Stimulated activated CD4-positive, alpha-beta T cell treated with anti-CD3 and anti-CD28 coated beads, Interleukin-4, amount 100 ng/mL, for 4 hours (primary cell): ENCODE results near the gene UBA5.

ENCODE experiments used
- DNase-seq, 2 experiments: peaks; one replicate each; pipeline ENCODE4 v3.0.0-alpha.2; 2020

The UBA5 gene

GRCh38 chr3:132654721-132655120 lies 5.4 kb upstream of the UBA5 start:
- no peak for DNase-seq

DNA sequence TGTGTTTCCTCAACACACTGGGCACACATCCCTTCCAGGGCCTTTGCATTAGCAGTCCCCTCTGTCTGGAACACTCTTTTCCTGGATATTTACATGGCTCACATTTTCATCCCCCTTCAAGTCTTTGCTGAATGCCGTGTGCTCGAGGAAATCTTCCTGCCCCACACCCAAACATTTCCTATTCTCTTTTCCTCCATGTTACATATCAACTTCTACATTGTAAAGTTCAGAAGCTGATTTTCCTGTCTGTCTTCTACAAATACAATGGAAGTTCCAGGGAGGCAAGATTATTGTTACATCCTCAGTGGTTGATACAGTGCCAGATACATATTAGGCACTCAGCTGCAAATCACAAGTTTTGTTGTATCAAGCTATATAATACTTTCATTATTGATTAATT lies 4.7 kb upstream of the UBA5 start:
- no peak for DNase-seq

GRCh38 chr3:132657869-132658747 lies 2.0 kb upstream of the UBA5 start:
- DNase-seq, result no peak

DNA sequence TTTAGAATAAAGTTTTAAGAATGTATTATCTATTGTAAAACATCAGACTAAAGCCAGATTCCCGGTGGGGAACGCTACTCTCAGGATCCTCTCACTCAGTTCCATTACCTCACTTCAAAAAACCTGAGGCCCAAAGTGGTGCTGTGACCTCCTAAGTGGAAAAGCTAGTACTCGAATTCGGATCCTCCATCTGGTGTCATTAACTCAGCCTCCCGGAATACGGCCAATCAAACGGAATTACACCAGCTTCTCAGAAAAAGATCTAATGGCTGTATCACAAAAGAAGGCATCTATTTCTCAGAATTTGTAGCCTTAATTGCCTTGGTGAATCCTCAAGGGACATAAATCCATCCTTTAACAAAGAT lies 1.1 kb upstream of the UBA5 start:
- no peak for DNase-seq

DNA sequence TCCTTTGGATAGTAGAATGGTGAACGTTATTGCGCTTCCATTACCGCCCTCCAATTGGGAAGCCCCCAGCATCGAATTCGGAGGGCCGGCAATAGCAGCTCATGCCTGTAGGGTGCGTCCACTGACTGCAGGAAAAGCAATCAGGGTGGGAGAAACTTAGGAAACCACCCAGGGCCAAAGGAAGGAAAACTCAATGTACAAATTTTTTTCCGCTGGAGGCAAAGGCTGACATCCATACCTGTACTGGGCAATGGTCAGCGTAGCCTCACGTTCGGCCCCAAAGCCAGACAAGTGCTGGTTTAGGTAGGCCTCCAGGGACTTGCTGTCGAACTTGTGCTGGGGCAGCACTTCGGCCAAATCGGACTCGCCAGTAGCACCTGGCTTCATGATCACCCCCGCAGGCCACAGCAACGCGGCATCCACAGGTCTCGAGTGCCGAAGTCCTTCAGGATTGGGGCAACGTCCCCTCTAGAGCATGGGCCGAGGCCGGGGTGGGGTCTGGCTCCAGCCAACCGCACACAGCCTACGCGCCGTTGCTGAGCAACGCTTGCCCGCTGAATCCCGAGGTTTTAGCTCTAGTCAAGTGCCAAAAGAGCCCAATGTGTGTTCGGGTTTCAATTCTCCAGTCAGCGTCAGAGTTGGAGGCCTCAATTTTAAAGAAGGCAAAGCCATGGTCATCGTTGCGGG lies 621 bp upstream of the UBA5 start, which contains the start of gene ACAD11:
TSS of gene ACAD11 (minus strand) at position 445 of the 687 bp plus-strand sequence. CDS start at position 387, 58 bp downstream.
- peak; percentile 1 to 14 for DNase-seq

DNA sequence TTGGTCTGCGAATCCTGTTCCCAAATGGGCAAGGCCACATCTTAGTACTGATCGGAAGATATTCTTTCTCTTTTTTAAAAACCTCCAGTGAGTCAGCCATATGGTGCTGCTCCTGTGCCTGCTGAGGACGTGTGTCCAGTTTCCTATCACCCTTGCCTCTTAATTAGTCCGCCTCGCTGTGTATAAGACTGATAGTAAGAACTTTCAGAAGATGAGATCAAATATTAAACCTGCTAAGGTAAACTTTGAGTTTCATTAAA lies 612 bp downstream of the UBA5 start:
- DNase-seq, result no peak

- no peak for DNase-seq
Observed at GRCh38 chr3:132661101-132661500, 972 bp downstream of the UBA5 start.

GRCh38 chr3:132662212-132662611 lies 2.1 kb downstream of the UBA5 start:
- DNase-seq, result no peak

DNA sequence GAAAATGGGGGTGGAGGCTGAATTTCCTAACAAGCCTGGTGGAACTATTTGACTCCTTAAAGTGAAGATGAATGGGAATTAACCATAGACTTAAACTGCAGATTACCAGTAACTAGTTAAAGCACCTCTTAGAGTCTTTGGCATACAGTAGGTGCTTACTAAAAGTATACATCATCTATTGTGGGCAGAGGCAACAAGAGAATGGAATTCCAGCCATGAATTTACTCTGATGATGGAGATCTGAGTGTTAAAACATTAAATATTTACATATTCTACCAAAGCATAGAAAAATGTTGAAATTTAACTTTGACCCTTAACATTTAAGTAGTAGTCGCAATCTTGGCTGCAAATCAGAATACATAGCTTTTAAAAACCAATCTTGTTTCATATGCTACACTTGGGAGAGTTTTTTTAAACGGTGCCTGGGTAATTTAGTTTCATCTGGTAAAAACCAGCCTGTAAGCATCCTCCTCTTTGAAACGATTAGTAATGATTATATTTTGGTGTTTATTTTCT lies 5.2 kb downstream of the UBA5 start:
- DNase-seq, result no peak

- no peak for DNase-seq
Observed at GRCh38 chr3:132669256-132669777, 9.2 kb downstream of the UBA5 start.

DNA sequence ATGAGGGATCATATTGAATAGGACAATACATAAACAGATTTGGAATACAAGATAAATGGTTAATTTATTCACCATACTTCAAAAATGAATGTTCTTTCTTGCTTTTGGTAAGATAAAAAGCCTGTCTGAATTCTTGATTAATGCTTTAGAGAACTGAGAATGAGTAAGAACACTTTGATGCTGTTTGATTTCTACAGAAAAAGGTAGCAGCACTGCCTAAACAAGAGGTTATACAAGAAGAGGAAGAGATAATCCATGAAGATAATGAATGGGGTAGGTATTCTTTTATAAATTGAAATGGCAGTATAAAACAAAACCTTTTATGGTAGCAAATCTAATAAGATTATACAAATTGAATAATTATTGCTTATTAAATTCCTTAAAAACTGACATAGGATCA lies 15.3 kb downstream of the UBA5 start:
- no peak for DNase-seq

- no peak for DNase-seq
Observed at GRCh38 chr3:132679911-132680310, 19.8 kb downstream of the UBA5 start.

DNA sequence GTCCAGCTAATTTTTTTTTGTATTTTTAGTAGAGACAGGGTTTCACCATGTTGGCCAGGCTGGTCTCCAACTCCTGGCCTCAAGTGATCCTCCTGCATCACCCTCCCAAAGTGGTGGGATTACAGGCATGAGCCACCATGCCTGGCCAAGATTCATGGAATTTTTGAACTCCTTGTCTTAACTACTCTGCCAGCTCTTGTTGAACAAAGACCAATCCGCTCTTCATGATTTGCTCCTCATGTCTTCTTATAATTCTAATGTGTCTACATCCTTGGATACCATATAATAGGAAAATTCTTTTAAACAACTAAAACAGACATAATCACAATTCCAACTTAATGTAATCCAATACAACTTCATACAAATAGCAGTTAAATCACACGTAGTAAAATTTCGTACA lies 21.3 kb downstream of the UBA5 start:
- no peak for DNase-seq

DNA sequence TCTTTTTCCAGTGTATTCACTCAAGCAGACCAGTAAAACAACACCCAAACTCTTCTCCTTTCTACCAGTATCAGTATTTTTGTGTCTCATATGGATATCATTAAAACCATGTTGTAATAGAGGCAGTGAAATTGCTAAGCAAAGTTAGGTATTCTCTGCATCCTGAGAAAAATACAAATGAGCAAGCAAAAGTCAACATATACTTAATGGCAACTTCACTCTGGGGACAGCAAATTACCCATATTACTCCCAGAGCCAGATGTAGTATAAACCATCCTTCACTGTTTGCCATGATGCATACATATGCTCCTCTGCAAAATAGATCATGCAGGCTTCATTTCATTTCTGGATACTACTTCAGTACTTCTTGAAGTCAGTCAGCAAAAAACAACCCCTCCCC lies 22.1 kb downstream of the UBA5 start:
- no peak for DNase-seq

- DNase-seq, result no peak
Observed at GRCh38 chr3:132690040-132690439, 29.9 kb downstream of the UBA5 start.

GRCh38 chr3:132694991-132695390 lies 34.9 kb downstream of the UBA5 start:
- DNase-seq, result no peak

- no peak for DNase-seq
Observed at GRCh38 chr3:132695422-132695821, 35.3 kb downstream of the UBA5 start.

DNA sequence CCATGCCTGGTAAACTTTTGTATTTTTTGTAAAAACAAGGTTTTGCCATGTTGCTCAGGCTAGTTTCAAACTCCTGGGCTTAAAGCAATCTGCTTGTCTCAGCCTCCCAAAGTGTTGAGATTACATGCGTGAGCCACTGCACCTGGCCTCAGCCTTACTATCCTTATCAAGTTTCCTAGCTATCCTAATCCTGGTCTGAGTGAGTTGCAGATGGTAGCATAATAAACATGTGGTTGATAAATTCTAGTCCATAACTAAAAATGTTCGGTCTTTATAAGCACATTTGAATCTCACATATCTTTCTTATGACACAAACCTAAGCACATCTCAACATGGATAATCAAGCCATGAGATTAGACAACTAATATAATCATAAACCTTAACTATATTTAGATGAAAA lies 43.6 kb downstream of the UBA5 start:
- no peak for DNase-seq

GRCh38 chr3:132709761-132710160 lies 49.6 kb downstream of the UBA5 start:
- DNase-seq, result no peak

DNA sequence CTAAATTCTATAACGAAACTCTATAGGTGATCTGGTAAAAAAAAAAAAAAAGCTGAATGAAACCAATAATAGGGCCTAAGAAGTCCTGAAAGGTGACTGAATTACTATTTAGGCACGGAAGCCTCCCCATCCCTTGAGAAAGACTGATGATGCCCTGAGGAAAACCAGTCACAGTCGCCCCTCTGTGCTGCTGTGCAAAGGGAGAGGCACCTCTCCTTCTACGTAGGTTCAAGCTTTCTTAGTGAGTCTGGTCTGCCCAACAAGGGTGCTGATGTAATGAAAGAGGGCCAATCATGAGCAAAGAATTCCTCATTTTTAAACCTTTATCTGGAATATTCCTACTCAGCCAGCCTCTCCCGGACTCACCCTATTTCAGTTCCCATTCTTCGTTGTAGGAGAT lies 50.2 kb downstream of the UBA5 start:
- DNase-seq, result no peak

DNA sequence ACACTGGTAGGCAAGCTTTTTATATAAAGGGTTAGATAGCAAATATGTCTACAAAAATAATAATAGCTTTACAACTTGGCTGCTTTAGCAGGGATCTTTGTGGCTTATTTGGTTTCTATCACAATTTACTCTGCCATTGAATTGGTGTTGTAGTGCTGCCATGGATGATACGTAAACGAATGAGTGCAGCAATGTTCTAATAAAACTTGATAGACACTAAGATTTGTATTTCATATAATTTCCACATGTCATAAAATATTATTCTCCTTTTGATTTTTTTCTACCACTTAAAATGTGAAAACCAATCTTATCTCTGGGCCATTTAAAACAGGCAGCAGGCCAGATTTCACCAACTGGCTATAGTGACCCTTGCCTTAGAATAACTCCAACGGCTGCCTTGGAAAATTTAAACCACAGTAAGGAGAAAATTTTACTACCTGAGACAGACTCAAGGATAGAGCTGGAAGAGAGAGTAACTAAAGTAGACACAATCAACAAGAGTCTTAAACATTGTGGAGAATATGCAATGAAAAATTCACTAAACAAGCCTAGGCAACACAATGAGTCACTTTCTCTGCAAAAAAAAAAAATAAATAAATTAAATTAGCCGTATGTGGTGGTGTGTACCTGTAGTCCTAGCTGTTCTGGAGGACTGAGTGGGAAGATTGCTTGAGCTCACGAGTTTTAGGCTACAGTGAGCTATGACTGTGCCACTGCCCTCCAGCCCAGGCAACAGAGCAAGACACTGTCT lies 54.0 kb downstream of the UBA5 start:
- no peak for DNase-seq

- no peak for DNase-seq
Observed at GRCh38 chr3:132716372-132716771, 56.2 kb downstream of the UBA5 start.

DNA sequence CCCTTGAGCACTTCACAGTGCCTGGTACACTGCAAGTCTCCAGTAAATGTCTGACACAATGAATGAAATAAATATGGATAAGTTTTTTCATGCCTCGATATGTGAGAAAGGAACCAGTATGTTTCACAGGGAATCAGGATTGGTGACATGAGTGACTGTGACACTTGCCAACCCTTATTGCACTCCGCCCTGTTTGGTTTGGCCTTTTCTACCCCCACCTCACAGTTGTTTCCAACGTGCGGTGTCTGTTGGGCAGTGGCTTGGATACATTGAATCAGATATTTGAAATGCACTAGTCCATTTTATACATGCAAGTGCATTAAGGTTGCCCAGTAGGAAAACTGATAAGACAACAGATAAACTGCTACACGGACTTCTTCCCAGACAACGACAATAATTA lies 60.1 kb downstream of the UBA5 start:
- DNase-seq, result no peak
